ENCODE measurements around the gene AWAT2. TPM values are rescaled to one million over a fixed set of nuclear protein-coding genes. Genes with fewer than 3 reads are reported as not detected.

AWAT2 gene
- total RNA-seq, 1 donor = not detected

- H3K4me1 ChIP-seq (ENCODE audit: insufficient read depth, low read length) = no peaks in the 10 kb centered on the region
- no peaks in the 10 kb centered on the region for H3K9me3 ChIP-seq (ENCODE audit: low read depth, low read length)
- H3K4me3 ChIP-seq (ENCODE audit: low read length) = no peak overlapping the region
- no peaks in the 10 kb centered on the region for H3K27me3 ChIP-seq (ENCODE audit: insufficient read depth, low read length)
Observed at GRCh38 chrX:70052895-70053615, 3.3 kb upstream of the AWAT2 start.

GRCh38 chrX:70049406-70049805 is 332 bp downstream of the AWAT2 start:
- H3K27me3 ChIP-seq (ENCODE audit: insufficient read depth, low read length) = no peaks in the 10 kb centered on the region
- no peaks in the 10 kb centered on the region for H3K9me3 ChIP-seq (ENCODE audit: low read depth, low read length)
- no peaks in the 10 kb centered on the region for H3K4me1 ChIP-seq (ENCODE audit: insufficient read depth, low read length)
- no peak overlapping the region for H3K4me3 ChIP-seq (ENCODE audit: low read length)

GRCh38 chrX:70046978-70047377 is 2.8 kb downstream of the AWAT2 start:
- Histone ChIP-seq H3K9me3 (ENCODE audit: low read depth, low read length) (no peaks in the 10 kb centered on the region), H3K27me3 (ENCODE audit: insufficient read depth, low read length) (no peaks in the 10 kb centered on the region), H3K4me3 (ENCODE audit: low read length) (no peak overlapping the region), H3K4me1 (ENCODE audit: insufficient read depth, low read length) (no peaks in the 10 kb centered on the region)

GRCh38 chrX:70044541-70045245 is 5.0 kb downstream of the AWAT2 start:
- no peaks in the 10 kb centered on the region for H3K9me3 ChIP-seq (ENCODE audit: low read depth, low read length)
- H3K27me3 ChIP-seq (ENCODE audit: insufficient read depth, low read length) = no peaks in the 10 kb centered on the region
- no peak overlapping the region for H3K4me3 ChIP-seq (ENCODE audit: low read length)
- no peaks in the 10 kb centered on the region for H3K4me1 ChIP-seq (ENCODE audit: insufficient read depth, low read length)

GRCh38 chrX:70043685-70044084 is 6.1 kb downstream of the AWAT2 start:
- Histone ChIP-seq H3K4me3 (ENCODE audit: low read length) (no peak overlapping the region), H3K9me3 (ENCODE audit: low read depth, low read length) (no peaks in the 10 kb centered on the region), H3K4me1 (ENCODE audit: insufficient read depth, low read length) (no peaks in the 10 kb centered on the region), H3K27me3 (ENCODE audit: insufficient read depth, low read length) (no peaks in the 10 kb centered on the region)

GRCh38 chrX:70042399-70043371 is 7.1 kb downstream of the AWAT2 start:
- H3K27me3 ChIP-seq (ENCODE audit: insufficient read depth, low read length) = no peaks in the 10 kb centered on the region
- H3K9me3 ChIP-seq (ENCODE audit: low read depth, low read length) = no peaks in the 10 kb centered on the region
- H3K4me1 ChIP-seq (ENCODE audit: insufficient read depth, low read length) = no peaks in the 10 kb centered on the region
- H3K4me3 ChIP-seq (ENCODE audit: low read length) = no peak overlapping the region

GRCh38 chrX:70041993-70042392 is 7.7 kb downstream of the AWAT2 start:
- no peaks in the 10 kb centered on the region for H3K4me1 ChIP-seq (ENCODE audit: insufficient read depth, low read length)
- no peaks in the 10 kb centered on the region for H3K27me3 ChIP-seq (ENCODE audit: insufficient read depth, low read length)
- H3K4me3 ChIP-seq (ENCODE audit: low read length) = no peak overlapping the region
- H3K9me3 ChIP-seq (ENCODE audit: low read depth, low read length) = no peaks in the 10 kb centered on the region

GRCh38 chrX:70039758-70040157 is 10.0 kb downstream of the AWAT2 start:
- no peaks in the 10 kb centered on the region for H3K4me1 ChIP-seq (ENCODE audit: insufficient read depth, low read length)
- no peaks in the 10 kb centered on the region for H3K27me3 ChIP-seq (ENCODE audit: insufficient read depth, low read length)
- no peaks in the 10 kb centered on the region for H3K9me3 ChIP-seq (ENCODE audit: low read depth, low read length)
- H3K4me3 ChIP-seq (ENCODE audit: low read length) = no peak overlapping the region

GRCh38 chrX:70038951-70039350 is 10.8 kb downstream of the AWAT2 start:
- no peaks in the 10 kb centered on the region for H3K9me3 ChIP-seq (ENCODE audit: low read depth, low read length)
- no peaks in the 10 kb centered on the region for H3K27me3 ChIP-seq (ENCODE audit: insufficient read depth, low read length)
- no peaks in the 10 kb centered on the region for H3K4me1 ChIP-seq (ENCODE audit: insufficient read depth, low read length)
- no peak overlapping the region for H3K4me3 ChIP-seq (ENCODE audit: low read length)

- Histone ChIP-seq H3K27me3 (ENCODE audit: insufficient read depth, low read length) (no peaks in the 10 kb centered on the region), H3K4me3 (ENCODE audit: low read length) (no peak overlapping the region)
Observed at GRCh38 chrX:70038515-70038914, 11.2 kb downstream of the AWAT2 start.

GRCh38 chrX:70034646-70035045 is 15.1 kb downstream of the AWAT2 start:
- H3K4me3 ChIP-seq (ENCODE audit: low read length) = no peak overlapping the region
- H3K4me1 ChIP-seq (ENCODE audit: insufficient read depth, low read length) = no peaks in the 10 kb centered on the region
- no peaks in the 10 kb centered on the region for H3K9me3 ChIP-seq (ENCODE audit: low read depth, low read length)
- no peaks in the 10 kb centered on the region for H3K27me3 ChIP-seq (ENCODE audit: insufficient read depth, low read length)

More at GRCh38 chrX:70038515-70038914, 11.2 kb downstream of the AWAT2 start:
- no peaks in the 10 kb centered on the region for H3K9me3 ChIP-seq (ENCODE audit: low read depth, low read length)
- H3K4me1 ChIP-seq (ENCODE audit: insufficient read depth, low read length) = no peaks in the 10 kb centered on the region

- Histone ChIP-seq H3K4me3 (ENCODE audit: low read length) (no peak overlapping the region), H3K27me3 (ENCODE audit: insufficient read depth, low read length) (no peaks in the 10 kb centered on the region), H3K4me1 (ENCODE audit: insufficient read depth, low read length) (no peaks in the 10 kb centered on the region), H3K9me3 (ENCODE audit: low read depth, low read length) (no peaks in the 10 kb centered on the region)
Observed at GRCh38 chrX:70033348-70034051, 16.2 kb downstream of the AWAT2 start.

- Histone ChIP-seq H3K27me3 (ENCODE audit: insufficient read depth, low read length) (no peaks in the 10 kb centered on the region), H3K4me1 (ENCODE audit: insufficient read depth, low read length) (no peaks in the 10 kb centered on the region), H3K4me3 (ENCODE audit: low read length) (no peak overlapping the region), H3K9me3 (ENCODE audit: low read depth, low read length) (no peaks in the 10 kb centered on the region)
Observed at GRCh38 chrX:70032792-70033191, 16.9 kb downstream of the AWAT2 start.

- Histone ChIP-seq H3K9me3 (ENCODE audit: low read depth, low read length) (no peaks in the 10 kb centered on the region), H3K27me3 (ENCODE audit: insufficient read depth, low read length) (no peaks in the 10 kb centered on the region), H3K4me3 (ENCODE audit: low read length) (no peak overlapping the region), H3K4me1 (ENCODE audit: insufficient read depth, low read length) (no peaks in the 10 kb centered on the region)
Observed at GRCh38 chrX:70030301-70030767, 19.4 kb downstream of the AWAT2 start.

Measured in mononuclear cell (primary cell).